GM19193 (cell line): ENCODE data around the gene KTN1.

ENCODE experiments used
- POLR2A ChIP-seq: IDR thresholded peaks from 4 replicates; pipeline ENCODE4 v1.6.1; 2011; ENCODE audit not compliant: insufficient read depth, insufficient read length; ENCODE audit errors: extremely low read depth

Gene KTN1

DNA sequence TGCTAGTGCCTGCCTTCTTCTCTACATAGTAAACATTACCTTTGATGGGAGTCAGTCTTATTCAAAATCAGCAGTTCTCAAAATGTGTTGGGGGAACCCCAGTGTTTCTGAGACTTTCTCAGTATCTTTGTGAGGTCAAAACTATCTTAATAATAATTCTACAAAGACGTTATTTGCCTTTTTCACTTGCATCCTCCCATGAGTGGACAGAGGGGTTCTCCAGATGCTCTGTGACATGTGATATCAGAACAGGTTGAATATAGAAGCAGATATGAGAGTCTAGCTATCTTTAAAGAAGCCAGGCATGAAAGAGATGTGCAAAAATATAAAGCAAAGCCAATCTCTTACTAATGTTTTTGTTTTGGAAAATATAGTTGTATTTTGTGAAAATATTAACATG, 144.7 kb downstream of the KTN1 start:
- no peak for TF ChIP-seq POLR2A

DNA sequence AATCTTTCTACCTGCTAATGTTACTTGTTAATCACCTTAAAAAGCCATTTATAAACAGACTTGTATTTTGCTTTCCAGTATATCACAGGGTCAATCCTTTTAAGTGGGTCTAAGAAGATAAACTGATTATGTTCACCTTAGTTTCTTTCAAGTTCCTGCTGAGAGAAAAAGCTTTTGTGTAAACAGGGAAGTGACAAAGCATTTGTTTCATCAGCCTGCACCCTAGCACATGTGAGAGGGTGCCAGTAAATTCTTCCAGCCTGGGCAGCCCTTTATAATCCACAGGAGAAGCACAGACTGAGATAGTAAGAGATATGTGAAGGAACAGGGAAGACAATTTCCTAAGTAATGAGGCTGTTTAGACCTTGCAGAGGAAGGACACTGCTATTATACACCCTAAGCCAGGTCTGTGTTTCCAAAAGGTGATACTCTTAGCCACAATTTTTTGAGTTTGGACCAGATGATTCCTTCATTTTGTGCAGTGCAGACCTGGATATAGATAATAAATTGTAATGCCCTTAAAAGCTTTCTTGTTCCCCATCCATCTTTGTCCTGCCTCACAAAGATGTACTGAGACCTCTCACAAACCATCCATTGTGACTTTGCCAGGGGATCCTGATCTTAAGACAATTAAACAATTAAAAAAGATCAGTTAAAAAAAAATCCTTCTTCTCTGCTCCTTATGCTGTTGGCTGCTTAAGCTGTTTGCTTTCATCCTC, 150.7 kb downstream of the KTN1 start:
- TF ChIP-seq POLR2A, result no peak

DNA sequence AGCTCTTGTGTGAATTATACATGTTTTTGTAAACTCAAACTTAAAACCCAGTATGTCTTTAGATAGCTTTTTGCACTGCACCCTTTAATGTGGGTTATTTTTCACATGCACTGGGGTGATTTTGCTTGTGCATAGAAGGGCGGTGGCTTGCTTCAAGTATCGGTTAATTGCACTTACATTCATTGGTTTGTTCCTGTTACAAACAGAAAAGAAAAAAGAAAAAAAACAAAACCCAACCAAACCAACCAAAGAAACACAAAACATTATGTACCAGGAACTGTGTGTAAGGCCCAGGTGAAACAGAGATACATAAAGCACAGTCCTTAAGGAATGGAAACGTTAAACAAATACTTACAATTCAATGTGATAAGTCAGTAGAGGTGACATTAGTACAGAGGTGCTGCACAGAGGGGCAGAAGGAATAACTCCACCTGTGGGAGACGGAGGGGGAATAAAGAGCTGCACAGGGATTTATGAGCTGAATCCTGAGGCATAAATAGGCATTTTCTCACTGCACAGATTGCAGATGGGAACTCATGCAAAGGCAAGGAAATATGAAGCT, 151.4 kb downstream of the KTN1 start:
- no peak for TF ChIP-seq POLR2A

DNA sequence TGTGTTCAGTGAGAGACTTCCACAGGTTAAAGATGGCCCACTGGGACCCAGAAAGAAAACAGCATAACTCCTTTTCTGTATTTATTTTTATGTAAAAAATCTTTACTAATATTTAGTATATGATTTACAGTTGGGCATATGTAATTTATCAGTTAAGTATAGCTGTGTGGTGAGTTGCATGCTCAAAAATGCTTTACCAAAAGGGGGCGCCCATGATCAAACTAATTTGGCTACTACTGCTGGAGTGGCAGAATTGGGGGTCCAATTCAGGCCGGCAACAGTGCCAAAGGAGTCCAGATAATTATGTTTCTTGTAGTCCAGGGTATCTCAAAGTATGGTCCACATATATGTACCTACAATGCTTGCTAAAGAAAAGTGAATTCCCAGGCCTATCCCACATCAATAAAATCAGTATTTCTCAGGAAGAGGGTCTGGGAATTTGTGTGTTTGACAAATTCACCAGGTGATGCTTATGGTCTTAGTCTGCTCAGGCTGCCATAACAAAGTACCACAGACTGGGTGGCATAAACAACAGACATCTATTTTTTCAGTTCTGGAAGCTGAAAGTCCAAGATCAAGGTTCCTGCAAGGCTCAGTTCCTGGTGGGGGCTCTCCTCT, 152.0 kb downstream of the KTN1 start:
- TF ChIP-seq POLR2A, result no peak

DNA sequence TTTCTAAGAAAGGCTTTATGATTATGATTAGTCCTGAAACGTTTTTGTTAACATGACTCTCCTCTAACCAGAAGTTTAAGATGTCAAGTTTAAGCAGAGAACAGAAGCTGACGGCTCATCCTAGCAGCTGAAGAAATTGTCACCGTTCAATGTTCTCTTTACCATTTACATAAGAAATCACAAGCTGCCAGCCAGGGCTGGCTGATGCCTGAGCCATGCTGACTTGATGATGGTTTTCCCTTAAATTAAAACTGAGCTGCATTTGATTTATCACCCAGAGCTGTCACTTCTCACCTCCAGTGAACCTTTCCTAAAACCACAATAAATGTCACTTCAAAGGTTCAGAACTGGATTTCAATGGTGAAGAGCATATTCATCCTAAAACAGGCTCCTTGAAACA, 153.6 kb downstream of the KTN1 start:
- no peak for TF ChIP-seq POLR2A
